HepG2 (cell line): ENCODE data around the gene ELOVL6. TPM values are rescaled to one million over a fixed set of nuclear protein-coding genes. Genes with fewer than 3 reads are reported as not detected.
A peak's percentile ranks its signal among the peaks of the same experiment; 100 is the strongest.

ENCODE experiments used
- ATRX ChIP-seq: sonication (generic); formaldehyde crosslinking; IDR thresholded peaks from 2 replicates; pipeline ENCODE4 v1.4.0; 2020; ENCODE audit warnings: missing genetic modification reagents, borderline replicate concordance
- GMEB2 ChIP-seq: IDR thresholded peaks from 2 replicates; pipeline ENCODE4 v1.6.1; 2016; ENCODE audit warnings: missing biosample characterization, missing genetic modification reagents, low read depth
- HNRNPL ChIP-seq: fragments of 200-400 bp; formaldehyde crosslinking; IDR thresholded peaks from 2 replicates; pipeline ENCODE4 v1.6.1; 2017; ENCODE audit warnings: mild to moderate bottlenecking, low read depth, low read length
- ISL2 ChIP-seq: sonication (generic); formaldehyde crosslinking; IDR thresholded peaks from 2 replicates; pipeline ENCODE4 v1.5.0; 2020; ENCODE audit warnings: missing genetic modification reagents
- JUN ChIP-seq: sonication (generic); formaldehyde crosslinking; IDR thresholded peaks from 2 replicates; pipeline ENCODE4 v1.4.0; 2020; ENCODE audit warnings: mild to moderate bottlenecking, missing genetic modification reagents
- KDM3A ChIP-seq: IDR thresholded peaks from 2 replicates; pipeline ENCODE4 v1.6.1; 2018; ENCODE audit warnings: low read depth, missing compliant biosample characterization
- PLSCR1 ChIP-seq: sonication (generic); formaldehyde crosslinking; IDR thresholded peaks from 2 replicates; pipeline ENCODE4 v1.5.0; 2020; ENCODE audit warnings: missing genetic modification reagents, mild to moderate bottlenecking, borderline replicate concordance
- SIX4 ChIP-seq: sonication (generic); formaldehyde crosslinking; IDR thresholded peaks from 2 replicates; pipeline ENCODE4 v1.4.0; 2020; ENCODE audit warnings: missing genetic modification reagents
- TAF1 ChIP-seq: sonication (generic); formaldehyde crosslinking; IDR thresholded peaks from 2 replicates; pipeline ENCODE4 v1.4.0; 2020; ENCODE audit warnings: missing genetic modification reagents
- USF2 ChIP-seq, 2 experiments: sonication (generic) in 1 of 2; formaldehyde crosslinking in 1 of 2; IDR thresholded peaks; 2 replicates each; pipeline versions ENCODE4 v1.5.1 to v1.6.1; 2011 to 2020; ENCODE audit warnings: borderline replicate concordance in 1 of 2, low read depth in 1 of 2, low read length in 1 of 2, mild to moderate bottlenecking in 1 of 2, missing genetic modification reagents in 1 of 2, moderate library complexity in 1 of 2
- WIZ ChIP-seq: sonication (generic); formaldehyde crosslinking; IDR thresholded peaks from 2 replicates; pipeline ENCODE4 v1.5.1; 2020; ENCODE audit warnings: mild to moderate bottlenecking, missing genetic modification reagents
- ZNF121 ChIP-seq: sonication (generic); formaldehyde crosslinking; IDR thresholded peaks from 2 replicates; pipeline ENCODE4 v1.5.0; 2020; ENCODE audit warnings: mild to moderate bottlenecking, missing genetic modification reagents
- ZNF646 ChIP-seq: sonication (generic); formaldehyde crosslinking; IDR thresholded peaks from 2 replicates; pipeline ENCODE4 v1.9.0; 2021; ENCODE audit warnings: mild to moderate bottlenecking, missing genetic modification reagents
- ZNF672 ChIP-seq: sonication (generic); formaldehyde crosslinking; IDR thresholded peaks from 2 replicates; pipeline ENCODE4 v1.8.1; 2022; ENCODE audit warnings: missing genetic modification reagents
- ZNF782 ChIP-seq: sonication (generic); formaldehyde crosslinking; IDR thresholded peaks from 2 replicates; pipeline ENCODE4 v1.4.0; 2020; ENCODE audit warnings: missing genetic modification reagents, mild to moderate bottlenecking, borderline replicate concordance
- polyA plus RNA-seq, 8 experiments: library from polyadenylated mRNA; depleted of rRNA in 3 of 8; stranded (reverse) in 7 of 8; unstranded in 1 of 8; fragments of >200 nt; fragmentation: Illumina TruSeq in 4 of 8; extraction: Trizol in 4 of 8; gene quantifications; 2 replicates each; pipeline versions ENCODE4 v1.2.1 to v1.2.3, GENCODE V29; 2011 to 2016; ENCODE audit warnings: low read depth in 4 of 8, missing spikeins in 1 of 8, mixed read lengths in 1 of 8; ENCODE audit not compliant: insufficient read depth in 1 of 8
- total RNA-seq, 5 experiments: library from RNA; depleted of rRNA; stranded (reverse); fragments of >200 nt; fragmentation: Illumina TruSeq; extraction: Trizol; gene quantifications; 2 replicates each; pipeline ENCODE4 v1.2.3, GENCODE V29; 2016; ENCODE audit warnings: low read depth in 1 of 5

The ELOVL6 gene
- total and polyA plus RNA-seq, 2 of the 13 experiments (the other 11 are each of a cell fraction or from before 2014, with no cell fraction given) = 14.1 to 23.2 TPM

GRCh38 chr4:110193822-110194761 lies 4.3 kb downstream of the ELOVL6 start (continued):
- TF ChIP-seq ZNF646 (CRISPR knock-in tag) (no peak), TAF1 (CRISPR knock-in tag) (peak; percentile 79), USF2 (IDR thresholded peaks at IDR 0.05; ENCODE audit: low read depth, low read length) (0 out of 2 replicates have a peak, but pooled peaks have one; percentile 17), USF2 (CRISPR knock-in tag; IDR thresholded peaks at IDR 0.05; ENCODE audit: borderline replicate concordance) (no peak; the same call in 1 of the 2 replicates), JUN (CRISPR knock-in tag) (0 out of 2 replicates have a peak, but pooled peaks have one; percentile 47), WIZ (CRISPR knock-in tag) (no peak), SIX4 (CRISPR knock-in tag) (no peak), PLSCR1 (CRISPR knock-in tag) (no peak), HNRNPL (no peak), ATRX (no peak), ZNF782 (CRISPR knock-in tag) (no peak; the same call in 1 of the 2 replicates), ZNF121 (no peak), ZNF672 (CRISPR knock-in tag) (no peak), GMEB2 (CRISPR knock-in tag) (no peak), ISL2 (no peak), KDM3A (CRISPR knock-in tag) (no peak)
